BE2C (cell line): ENCODE data around the gene PRKD1.
"Not testable (repeated sequence)": the region's sequence is repeated elsewhere in the genome, so short reads cannot be mapped to it uniquely, and the experiment has no call there.

Source experiments
- DNase-seq: peaks from one replicate; pipeline ENCODE4 v3.0.0-alpha.2; 2020
- H3K27me3 ChIP-seq: fragments of 250-450 bp; sonication (Bioruptor Pico); 2 replicates; pipeline ENCODE4 v1.5.1; 2020; ENCODE audit warnings: mild to moderate bottlenecking
- H3K36me3 ChIP-seq: fragments of 250-450 bp; sonication (Bioruptor Pico); 2 replicates; pipeline ENCODE4 v1.5.1; 2020; ENCODE audit warnings: mild to moderate bottlenecking
- H3K4me1 ChIP-seq: fragments of 250-450 bp; sonication (Bioruptor Pico); 2 replicates; pipeline ENCODE4 v1.5.1; 2020
- H3K4me3 ChIP-seq: 2 replicates; pipeline ENCODE4 v1.5.1; 2011; ENCODE audit warnings: low read depth, low read length
- H3K9me3 ChIP-seq: fragments of 250-450 bp; sonication (Bioruptor Pico); 2 replicates; pipeline ENCODE4 v1.5.1; 2020
- TF ChIP-seq, protein P1 (sequence below): IDR thresholded peaks from 2 replicates; pipeline ENCODE4 v1.5.1; 2012; ENCODE audit warnings: mild to moderate bottlenecking, low read depth, low read length

PRKD1 gene

GRCh38 chr14:29798108-29798663 is 129.5 kb downstream of the PRKD1 start:
- H3K4me3 ChIP-seq = no peak overlapping the region
- H3K4me1 ChIP-seq = no peaks in the 10 kb centered on the region
- no peaks in the 10 kb centered on the region for H3K36me3 ChIP-seq
- H3K27me3 ChIP-seq = no peaks in the 10 kb centered on the region
- DNase-seq = no peak
- TF ChIP-seq, protein P1, sequence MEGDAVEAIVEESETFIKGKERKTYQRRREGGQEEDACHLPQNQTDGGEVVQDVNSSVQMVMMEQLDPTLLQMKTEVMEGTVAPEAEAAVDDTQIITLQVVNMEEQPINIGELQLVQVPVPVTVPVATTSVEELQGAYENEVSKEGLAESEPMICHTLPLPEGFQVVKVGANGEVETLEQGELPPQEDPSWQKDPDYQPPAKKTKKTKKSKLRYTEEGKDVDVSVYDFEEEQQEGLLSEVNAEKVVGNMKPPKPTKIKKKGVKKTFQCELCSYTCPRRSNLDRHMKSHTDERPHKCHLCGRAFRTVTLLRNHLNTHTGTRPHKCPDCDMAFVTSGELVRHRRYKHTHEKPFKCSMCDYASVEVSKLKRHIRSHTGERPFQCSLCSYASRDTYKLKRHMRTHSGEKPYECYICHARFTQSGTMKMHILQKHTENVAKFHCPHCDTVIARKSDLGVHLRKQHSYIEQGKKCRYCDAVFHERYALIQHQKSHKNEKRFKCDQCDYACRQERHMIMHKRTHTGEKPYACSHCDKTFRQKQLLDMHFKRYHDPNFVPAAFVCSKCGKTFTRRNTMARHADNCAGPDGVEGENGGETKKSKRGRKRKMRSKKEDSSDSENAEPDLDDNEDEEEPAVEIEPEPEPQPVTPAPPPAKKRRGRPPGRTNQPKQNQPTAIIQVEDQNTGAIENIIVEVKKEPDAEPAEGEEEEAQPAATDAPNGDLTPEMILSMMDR = no peak
- H3K9me3 ChIP-seq = no peaks in the 10 kb centered on the region

- TF ChIP-seq, protein P1 = no peak
- DNase-seq = no peak
- Histone ChIP-seq H3K27me3 (no peaks in the 10 kb centered on the region), H3K36me3 (no peaks in the 10 kb centered on the region), H3K4me1 (no peaks in the 10 kb centered on the region), H3K4me3 (no peak overlapping the region), H3K9me3 (no peaks in the 10 kb centered on the region)
Observed at GRCh38 chr14:29796853-29797252, 130.8 kb downstream of the PRKD1 start.

DNA sequence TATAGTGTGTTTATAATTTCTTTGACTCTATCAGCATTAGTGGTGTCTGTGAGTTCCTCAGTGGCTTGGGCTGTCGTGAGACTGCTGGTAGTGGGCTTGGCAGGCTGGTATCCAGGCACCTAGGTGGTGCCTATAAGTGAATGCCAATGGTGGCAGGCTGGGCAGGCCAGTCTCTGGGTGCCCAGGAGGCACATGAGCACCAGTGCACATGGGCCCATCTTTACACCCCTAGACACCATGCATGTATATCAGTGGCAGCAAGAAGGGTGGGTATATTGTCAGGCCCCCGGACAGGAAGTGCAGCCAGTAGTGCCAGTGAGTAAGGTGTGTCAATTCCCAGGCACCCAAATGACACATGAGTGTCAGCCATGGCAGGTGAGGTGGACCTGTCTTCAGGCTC is 138.2 kb downstream of the PRKD1 start:
- Histone ChIP-seq H3K4me3 (no peak overlapping the region), H3K27me3 (no peaks in the 10 kb centered on the region), H3K4me1 (no peaks in the 10 kb centered on the region), H3K36me3 (no peaks in the 10 kb centered on the region), H3K9me3 (no peaks in the 10 kb centered on the region)
- DNase-seq = no peak
- TF ChIP-seq, protein P1 = no peak

- H3K4me3 ChIP-seq = no peak overlapping the region
- no peaks in the 10 kb centered on the region for H3K27me3 ChIP-seq
- no peaks in the 10 kb centered on the region for H3K9me3 ChIP-seq
- no peak for DNase-seq
- no peaks in the 10 kb centered on the region for H3K36me3 ChIP-seq
- H3K4me1 ChIP-seq = no peaks in the 10 kb centered on the region
- TF ChIP-seq, protein P1 = no peak
Observed at GRCh38 chr14:29788093-29788492, 139.6 kb downstream of the PRKD1 start.

DNA sequence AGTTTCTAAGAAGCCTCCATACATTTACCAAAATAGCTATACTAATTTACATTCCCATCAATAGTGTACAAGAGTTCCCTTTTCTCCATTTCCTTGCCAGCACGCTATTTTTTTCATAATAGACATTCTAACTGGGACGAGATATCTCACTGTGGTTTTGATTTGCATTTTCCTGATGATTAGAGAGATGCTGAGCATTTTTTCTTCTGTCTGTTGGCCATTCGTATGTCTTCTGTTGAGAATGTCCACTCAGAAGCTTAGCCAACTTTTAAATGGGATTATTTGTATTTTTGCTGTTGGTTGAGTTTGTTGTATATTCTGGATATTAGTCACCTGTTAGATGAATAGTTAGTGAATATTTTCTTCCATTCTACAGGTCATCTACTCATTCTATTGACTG is 144.1 kb downstream of the PRKD1 start:
- no peaks in the 10 kb centered on the region for H3K27me3 ChIP-seq
- no peak for DNase-seq
- no peaks in the 10 kb centered on the region for H3K36me3 ChIP-seq
- no peak overlapping the region for H3K4me3 ChIP-seq
- TF ChIP-seq, protein P1 = no peak
- H3K4me1 ChIP-seq = no peaks in the 10 kb centered on the region
- no peaks in the 10 kb centered on the region for H3K9me3 ChIP-seq

- Histone ChIP-seq H3K4me3 (no peak overlapping the region), H3K9me3 (no peaks in the 10 kb centered on the region), H3K27me3 (no peaks in the 10 kb centered on the region), H3K36me3 (no peaks in the 10 kb centered on the region), H3K4me1 (no peaks in the 10 kb centered on the region)
- DNase-seq = no peak
- TF ChIP-seq, protein P1 = no peak
Observed at GRCh38 chr14:29782041-29782440, 145.6 kb downstream of the PRKD1 start.

DNA sequence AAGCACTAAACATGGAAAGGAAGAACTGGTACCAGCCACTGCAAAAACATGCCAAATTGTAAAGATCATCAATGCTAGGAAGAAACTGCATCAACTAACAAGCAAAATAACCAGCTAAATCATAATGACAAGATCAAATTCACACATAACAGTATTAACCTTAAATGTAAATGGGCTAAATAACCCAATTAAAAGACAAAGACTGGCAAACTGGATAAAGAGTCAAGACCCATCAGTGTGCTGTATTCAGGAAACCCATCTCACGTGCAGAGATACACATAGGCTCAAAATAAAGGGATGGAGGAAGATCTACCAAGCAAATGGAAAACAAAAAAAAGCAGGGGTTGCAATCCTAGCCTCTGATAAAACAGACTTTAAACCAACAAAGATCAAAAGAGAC is 150.5 kb downstream of the PRKD1 start:
- not testable (repeated sequence) for H3K4me1 ChIP-seq, H3K4me3 ChIP-seq, DNase-seq, H3K9me3 ChIP-seq, H3K36me3 ChIP-seq, H3K27me3 ChIP-seq
